Heart left ventricle (tissue), 16 donors: Measurements from ENCODE around the gene FAM76A. TPM values are rescaled to one million over a fixed set of nuclear protein-coding genes. Genes with fewer than 3 reads are reported as not detected.
"Not testable (repeated sequence)": the region's sequence is repeated elsewhere in the genome, so short reads cannot be mapped to it uniquely, and the experiment has no call there.

Experiments used
- ATAC-seq, 4 donors: fragments of 200-7000 bp; cut with Tn5 transposase; one replicate each; pipeline ENCODE4 v1.9.1; 2020 to 2022; ENCODE audit warnings: moderate library complexity in 4 of 4, mild to moderate bottlenecking in 3 of 4, moderate number of reproducible peaks in 1 of 4
- DNase-seq, 5 donors: peaks; one replicate each; pipeline ENCODE4 v3.0.0-alpha.2; 2020
- H3K27ac ChIP-seq, 12 donors: fragments of 200-600 bp; sonication (generic) in 4 of 12; one replicate each; pipeline versions ENCODE4 v1.5.0 to v1.8.0; 2016 to 2022; ENCODE audit warnings: mild to moderate bottlenecking in 2 of 12
- H3K27me3 ChIP-seq, 9 donors: fragments of 200-600 bp; sonication (generic) in 2 of 9; one replicate each; pipeline versions ENCODE4 v1.5.1 to v1.8.0; 2016 to 2022; ENCODE audit warnings: mild to moderate bottlenecking in 3 of 9
- H3K36me3 ChIP-seq, 9 donors: fragments of 200-600 bp; sonication (generic) in 2 of 9; one replicate each; pipeline versions ENCODE4 v1.5.0 to v1.8.0; 2018 to 2022; ENCODE audit warnings: mild to moderate bottlenecking in 2 of 9
- H3K4me1 ChIP-seq, 12 donors: fragments of 200-600 bp; sonication (generic) in 4 of 12; one replicate each; pipeline versions ENCODE4 v1.5.0 to v1.8.0; 2016 to 2022; ENCODE audit warnings: mild to moderate bottlenecking in 3 of 12
- H3K4me3 ChIP-seq, 12 donors: fragments of 200-600 bp; sonication (generic) in 4 of 12; one replicate each; pipeline versions ENCODE4 v1.5.0 to v1.8.0; 2017 to 2022; ENCODE audit warnings: mild to moderate bottlenecking in 9 of 12, moderate library complexity in 4 of 12
- H3K9me3 ChIP-seq, 12 donors: fragments of 200-600 bp; sonication (generic) in 4 of 12; one replicate each; pipeline versions ENCODE4 v1.5.0 to v1.8.0; 2016 to 2022; ENCODE audit warnings: mild to moderate bottlenecking in 1 of 12
- POLR2A ChIP-seq, 2 donors: fragments of 450-650 bp; IDR thresholded peaks; one replicate each; pipeline ENCODE4 v1.6.1; 2017; ENCODE audit warnings: antibody characterized with exemption in 2 of 2, mild to moderate bottlenecking in 2 of 2, moderate library complexity in 2 of 2
- WGBS, 4 donors: extraction: QIAGEN DNeasy Blood & Tissue Kit in 2 of 4; methylation state at CpG; one replicate each; pipeline versions ENCODE4 v1.1.5 to v1.1.7; 2013 to 2018; 5-methylcytosine and 5-hydroxymethylcytosine counted together
- intact Hi-C, 10 donors: fragments of 100-400 bp; cut with DNase I; formaldehyde crosslinking; loops; one replicate each; pipeline versions ENCODE4 v1.11.1 to v1.14.2; 2022
- polyA plus RNA-seq, 2 donors: library from polyadenylated mRNA; stranded (reverse); fragments of 200-250 nt; gene quantifications; one replicate each; pipeline ENCODE4 v1.2.3, GENCODE V29; 2013
- total RNA-seq, 9 donors: library from RNA; depleted of rRNA in 2 of 9; stranded (reverse); fragments of >200 nt in 2 of 9; fragmentation: NEBNext Ultra II Directional in 3 of 9; extraction: Animal tissue kit (Norgen Biotek cat#: 25700) in 3 of 9; gene quantifications; one replicate each; pipeline versions ENCODE4 v1.1.0 to v1.2.4, GENCODE V29; 2016 to 2023
- TF ChIP-seq, protein P1 (sequence below), 12 donors: fragments of 200-600 bp; sonication (generic) in 4 of 12; IDR thresholded peaks; one replicate each; pipeline versions ENCODE4 v1.5.0 to v1.8.0; 2018 to 2022; ENCODE audit warnings: antibody characterized with exemption in 12 of 12, mild to moderate bottlenecking in 5 of 12
- donor health status: ischemic (EF 13 %, LVEDD 7.1; RV severe dilation, severe dysfunction).
- donor health status: healthy with polysubstance abuse.
- donor health status: DM: no; HTN: yes; CAD: no.
- donor health status: DM: no; HTN: no; CAD: no.
- donor health status: ischemic (EF 25% LVEDD 6.9; RV normal size, moderate dysfunction).
- donor health status: ischemic (EF 25% LVEDD 5.7; RV mildly dilated, moderate dysfunction).
- donor health status: healthy.
- donor health status: DM: yes; HTN: yes; CAD: no.
- donor health status: ischemic (EF 35%, LVEDD 5.7; RV mildly dilated, moderate dysfunction).
- donor health status: nonischemic (EF 11% LVEDD 7.7; RV severe dilation, severe dysfunction).
- donor health status: DM: yes; HTN: yes; CAD: no.
- donor health status: PGD.
- donor health status: ischemic (EF 29% LVEDD 5.4; RV normal size, mild dysfunction).
- donor health status: nonischemic (EF 23%, LVEDD 6.1; RV moderate dilation, normal function).

Gene FAM76A
- total and polyA plus RNA-seq, 11 donors = 3.7 to 24.0 (median 13.1) TPM

DNA sequence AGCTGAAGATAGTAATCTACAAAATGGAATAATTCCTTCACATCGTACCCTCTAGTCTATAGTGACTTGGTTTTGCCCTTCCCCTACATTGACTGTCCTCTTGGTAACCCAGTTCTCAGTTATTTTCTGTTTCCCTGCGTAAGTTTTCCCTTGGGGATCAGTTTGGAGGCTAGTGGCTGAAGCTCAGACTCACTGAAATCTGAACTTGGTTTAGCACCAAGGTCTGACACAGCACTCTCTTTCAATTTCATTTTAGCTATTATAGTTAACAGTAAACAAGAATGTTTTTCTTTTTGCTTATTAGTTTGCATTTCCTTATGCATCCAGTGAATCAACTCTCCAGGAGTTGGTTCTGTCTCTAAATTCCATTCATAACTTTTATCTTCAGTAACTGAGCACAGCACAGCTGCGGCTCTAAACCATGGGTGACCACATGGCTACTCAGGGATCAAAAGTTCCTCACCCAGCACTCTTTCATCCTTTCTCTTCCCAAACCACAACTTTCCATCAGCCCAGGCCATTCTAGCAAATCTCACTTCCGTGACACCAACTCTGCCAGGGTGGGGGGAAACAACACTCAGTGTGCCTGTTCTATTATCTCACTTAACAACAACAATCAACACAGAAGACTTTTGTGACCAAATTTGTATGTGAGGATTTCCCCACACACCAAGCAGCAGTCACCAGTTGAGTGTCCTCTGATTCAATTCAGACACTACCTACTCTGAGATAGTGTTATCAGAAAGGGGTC, 36.2 kb upstream of the FAM76A start:
- Histone ChIP-seq H3K27me3 (no peaks in the 10 kb centered on the region), H3K36me3 (no peaks in the 10 kb centered on the region), H3K27ac (peak overlapping the region in 8 of 12 donors; percentile 3 to 72 (median 32)), H3K4me3 (peak overlapping the region in 3 of 12 donors; percentile 5 to 36 (median 17)), H3K9me3 (no peaks in the 10 kb centered on the region), H3K4me1 (peaks cover 0 to 17% (median 0%) of the 10 kb centered on the region in 12 donors)
- TF ChIP-seq POLR2A (IDR thresholded peaks at IDR 0.05) = no peak
- TF ChIP-seq, protein P1, sequence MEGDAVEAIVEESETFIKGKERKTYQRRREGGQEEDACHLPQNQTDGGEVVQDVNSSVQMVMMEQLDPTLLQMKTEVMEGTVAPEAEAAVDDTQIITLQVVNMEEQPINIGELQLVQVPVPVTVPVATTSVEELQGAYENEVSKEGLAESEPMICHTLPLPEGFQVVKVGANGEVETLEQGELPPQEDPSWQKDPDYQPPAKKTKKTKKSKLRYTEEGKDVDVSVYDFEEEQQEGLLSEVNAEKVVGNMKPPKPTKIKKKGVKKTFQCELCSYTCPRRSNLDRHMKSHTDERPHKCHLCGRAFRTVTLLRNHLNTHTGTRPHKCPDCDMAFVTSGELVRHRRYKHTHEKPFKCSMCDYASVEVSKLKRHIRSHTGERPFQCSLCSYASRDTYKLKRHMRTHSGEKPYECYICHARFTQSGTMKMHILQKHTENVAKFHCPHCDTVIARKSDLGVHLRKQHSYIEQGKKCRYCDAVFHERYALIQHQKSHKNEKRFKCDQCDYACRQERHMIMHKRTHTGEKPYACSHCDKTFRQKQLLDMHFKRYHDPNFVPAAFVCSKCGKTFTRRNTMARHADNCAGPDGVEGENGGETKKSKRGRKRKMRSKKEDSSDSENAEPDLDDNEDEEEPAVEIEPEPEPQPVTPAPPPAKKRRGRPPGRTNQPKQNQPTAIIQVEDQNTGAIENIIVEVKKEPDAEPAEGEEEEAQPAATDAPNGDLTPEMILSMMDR (IDR thresholded peaks at IDR 0.05) = no peak
- ATAC-seq (peak in 2 of 4 donors; percentile 50 to 51), DNase-seq (no peak)
- WGBS, 4 donors = 45 to 59% (median 53%) methylated on average over 4 of the region's 4 CpGs
- intact Hi-C loops = no loop called here

DNA sequence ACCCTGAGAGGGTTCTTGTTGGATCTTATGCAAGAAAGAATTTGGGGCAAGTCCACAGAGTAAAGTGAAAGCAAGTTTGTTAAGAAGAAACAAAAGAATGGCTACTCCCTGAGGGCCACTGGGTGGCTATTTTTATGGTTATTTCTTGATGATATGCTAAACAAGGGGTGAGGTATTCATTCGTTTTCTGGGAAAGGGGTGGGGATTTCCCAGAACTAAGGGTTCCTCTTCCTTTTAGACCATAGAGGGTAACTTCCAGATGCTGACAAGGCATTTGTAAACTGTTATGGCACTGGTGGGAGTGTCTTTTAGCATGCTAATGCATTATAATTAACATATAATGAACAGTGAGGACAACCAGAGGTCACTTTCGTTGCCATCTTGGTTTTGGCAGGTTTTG, 35.6 kb upstream of the FAM76A start:
- TF ChIP-seq, protein P1 (IDR thresholded peaks at IDR 0.05) = no peak
- TF ChIP-seq POLR2A (IDR thresholded peaks at IDR 0.05) = no peak
- no peak overlapping the region for H3K4me3 ChIP-seq
- no peaks in the 10 kb centered on the region for H3K9me3 ChIP-seq
- H3K27me3 ChIP-seq = no peaks in the 10 kb centered on the region
- intact Hi-C loops = no loop called here
- ATAC-seq (no peak), DNase-seq (no peak)
- WGBS, 4 donors = 54 to 65% (median 59%) methylated on average over 2 of the region's 2 CpGs
- peak overlapping the region in 7 of 12 donors; percentile 3 to 72 (median 29) for H3K27ac ChIP-seq
- H3K4me1 ChIP-seq = peaks cover 0 to 17% (median 0%) of the 10 kb centered on the region in 12 donors
- no peaks in the 10 kb centered on the region for H3K36me3 ChIP-seq

DNA sequence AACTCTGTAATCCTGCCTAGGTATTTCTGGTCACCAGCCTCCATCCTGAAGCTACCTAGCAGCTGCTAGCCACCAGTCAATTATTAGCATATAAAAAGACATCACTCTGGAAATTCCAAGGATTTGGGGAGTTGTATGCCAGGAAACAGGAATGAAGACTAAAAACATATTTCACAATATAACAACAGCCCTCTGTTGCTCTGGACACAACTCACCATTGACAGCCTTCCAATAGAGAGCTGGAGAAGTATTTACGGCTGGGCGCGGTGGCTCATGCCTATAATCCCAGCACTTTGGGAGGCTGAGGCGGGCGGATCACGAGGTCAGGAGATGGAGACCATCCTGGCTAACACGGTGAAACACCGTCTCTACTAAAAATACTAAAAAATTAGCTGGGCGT, 28.9 kb upstream of the FAM76A start:
- H3K27ac ChIP-seq, DNase-seq, H3K4me3 ChIP-seq, ATAC-seq, H3K36me3 ChIP-seq, H3K27me3 ChIP-seq, intact Hi-C loops, H3K9me3 ChIP-seq, H3K4me1 ChIP-seq: not testable (repeated sequence)
- 78 to 86% (median 81%) methylated on average over 9 of the region's 9 CpGs for WGBS, 4 donors

DNA sequence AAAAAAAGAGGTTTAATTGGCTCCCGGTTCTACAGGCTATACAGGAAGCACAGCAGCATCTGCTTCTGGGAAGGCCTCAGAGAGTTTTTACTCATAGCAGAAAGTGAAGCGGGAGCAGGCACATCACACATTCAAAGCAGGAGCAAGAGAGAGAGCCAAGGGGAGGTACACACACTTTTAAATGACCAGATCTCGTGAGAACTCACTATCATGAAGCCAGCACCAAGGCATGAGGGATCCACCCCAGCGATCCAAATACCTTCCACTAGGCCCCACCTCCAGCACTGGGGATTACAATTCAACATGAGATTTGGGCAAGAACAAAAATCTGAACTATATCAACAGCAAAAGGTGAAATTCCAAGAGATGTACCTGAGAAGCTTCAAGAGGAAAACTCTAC, 20.8 kb upstream of the FAM76A start:
- H3K36me3 ChIP-seq = no peaks in the 10 kb centered on the region
- H3K27me3 ChIP-seq = no peaks in the 10 kb centered on the region
- WGBS, 4 donors = 75 to 84% (median 80%) methylated on average over 4 of the region's 4 CpGs
- intact Hi-C loops = no loop called here
- peaks cover 0 to 12% (median 3%) of the 10 kb centered on the region in 12 donors for H3K9me3 ChIP-seq
- DNase-seq (no peak), ATAC-seq (no peak)
- no peak for TF ChIP-seq POLR2A (IDR thresholded peaks at IDR 0.05)
- TF ChIP-seq, protein P1 (IDR thresholded peaks at IDR 0.05) = no peak
- H3K27ac ChIP-seq = no peak overlapping the region
- H3K4me3 ChIP-seq = no peak overlapping the region
- H3K4me1 ChIP-seq = no peaks in the 10 kb centered on the region
